Activated naive CD8-positive, alpha-beta T cell treated with anti-CD3 and anti-CD28 coated beads, Interleukin-2, amount 10 ng/mL, durations not matched to agents 7 days and 5 days (primary cell): ENCODE results near the gene MED7. TPM values are rescaled to one million over a fixed set of nuclear protein-coding genes. Genes with fewer than 3 reads are reported as not detected.

Experiments used
- ATAC-seq: fragments of 150-1000 bp; cut with Tn5 transposase; one replicate; pipeline ENCODE4 v1.10.0; 2021; ENCODE audit warnings: low read depth, moderate library complexity
- POLR2A ChIA-PET: fragments of 350-600 bp; sonication (Branson Sonifier 250); formaldehyde crosslinking; loops from one replicate; lab custom pipeline; 2021; ENCODE audit warnings: antibody characterized with exemption; lab: Charles Lee
- DNase-seq: peaks from one replicate; pipeline ENCODE4 v3.0.0; 2021
- H3K27ac Mint-ChIP-seq: one replicate; pipeline ENCODE4 v1.8.0; 2022; ENCODE audit warnings: mild to moderate bottlenecking, mixed read lengths
- H3K27me3 Mint-ChIP-seq: one replicate; pipeline ENCODE4 v1.8.0; 2022; ENCODE audit warnings: mild to moderate bottlenecking, moderate library complexity, mixed read lengths
- H3K36me3 Mint-ChIP-seq: one replicate; pipeline ENCODE4 v1.8.0; 2021; ENCODE audit warnings: mild to moderate bottlenecking, mixed read lengths
- H3K4me1 Mint-ChIP-seq: one replicate; pipeline ENCODE4 v1.8.0; 2021; ENCODE audit warnings: mixed read lengths
- H3K4me3 Mint-ChIP-seq: one replicate; pipeline ENCODE4 v1.8.0; 2022; ENCODE audit warnings: mild to moderate bottlenecking, moderate library complexity, mixed read lengths
- H3K9me3 Mint-ChIP-seq: one replicate; pipeline ENCODE4 v1.8.0; 2021; ENCODE audit warnings: mixed read lengths
- total RNA-seq, 2 experiments: library from RNA; stranded (reverse); gene quantifications; one replicate each; pipeline ENCODE4 v1.2.3, GENCODE V29; 2021

Gene MED7
- total RNA-seq, 2 experiments from 2014 or later: 15.3 to 15.5 TPM

GRCh38 chr5:157177953-157178352 is 35.3 kb upstream of the MED7 start:
- Mint-ChIP-seq H3K36me3 (peaks cover 17% of the 10 kb centered on the region), H3K27ac (peak overlapping the region; percentile 91), H3K27me3 (no peaks in the 10 kb centered on the region), H3K4me1 (peaks cover 49% of the 10 kb centered on the region), H3K9me3 (no peaks in the 10 kb centered on the region), H3K4me3 (peak overlapping the region; percentile 78)
- DNase-seq (no peak), ATAC-seq (peak; percentile 9)
- POLR2A ChIA-PET: interaction anchor here (1.1 to 8.4 kb wide), 3 partner anchors 9 to 75 kb away, joined by 3 to 116 read pairs (median 3); no protein-coding TSS in a partner anchor

- DNase-seq (no peak), ATAC-seq (no peak)
- H3K4me1 Mint-ChIP-seq: peaks cover 66% of the 10 kb centered on the region
- H3K27me3 Mint-ChIP-seq: no peaks in the 10 kb centered on the region
- H3K9me3 Mint-ChIP-seq: peaks cover 5% of the 10 kb centered on the region
- peak overlapping the region; percentile 89 for H3K27ac Mint-ChIP-seq
- POLR2A ChIA-PET: interaction anchor here (0.7 to 1.4 kb wide), 8 partner anchors 8 to 93 kb away, joined by 3 to 5 read pairs (median 4); partner anchors contain the start of gene MED7
- H3K4me3 Mint-ChIP-seq: peak overlapping the region; percentile 52
- peaks cover 7% of the 10 kb centered on the region for H3K36me3 Mint-ChIP-seq
These were observed 32.5 kb upstream of the MED7 start for GRCh38 chr5:157175071-157175612.

DNA sequence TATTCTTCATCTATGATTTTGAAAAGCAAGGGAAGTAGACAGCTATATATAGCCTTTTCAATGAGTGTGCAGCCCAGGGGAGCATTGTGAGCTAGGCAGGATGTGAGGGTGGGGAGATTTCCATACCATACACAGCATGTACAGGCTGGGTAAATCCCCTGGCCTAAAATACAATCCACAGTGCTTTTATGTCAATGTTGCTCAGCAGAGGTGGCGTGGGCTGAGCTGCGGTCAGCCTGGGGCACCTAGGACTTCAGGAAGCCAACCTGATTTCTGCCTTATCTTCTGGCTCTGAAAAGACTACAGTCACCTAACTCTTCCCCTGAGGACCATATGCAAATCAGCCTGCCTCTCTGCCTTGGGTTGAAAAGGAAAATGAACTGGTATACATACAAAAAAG is 29.7 kb upstream of the MED7 start:
- ATAC-seq (peak; percentile 99), DNase-seq (peak; percentile 76)
- Mint-ChIP-seq H3K27me3 (no peaks in the 10 kb centered on the region), H3K27ac (peak overlapping the region; percentile 88), H3K9me3 (peaks cover 8% of the 10 kb centered on the region), H3K4me3 (peak overlapping the region; percentile 73), H3K4me1 (peaks cover 54% of the 10 kb centered on the region), H3K36me3 (peaks cover 15% of the 10 kb centered on the region)
- POLR2A ChIA-PET: interaction anchor here (0.8 to 4.0 kb wide), 11 partner anchors 10 to 99 kb away, joined by 3 to 32 read pairs (median 5); partner anchors contain the start of genes ITK and MED7

DNA sequence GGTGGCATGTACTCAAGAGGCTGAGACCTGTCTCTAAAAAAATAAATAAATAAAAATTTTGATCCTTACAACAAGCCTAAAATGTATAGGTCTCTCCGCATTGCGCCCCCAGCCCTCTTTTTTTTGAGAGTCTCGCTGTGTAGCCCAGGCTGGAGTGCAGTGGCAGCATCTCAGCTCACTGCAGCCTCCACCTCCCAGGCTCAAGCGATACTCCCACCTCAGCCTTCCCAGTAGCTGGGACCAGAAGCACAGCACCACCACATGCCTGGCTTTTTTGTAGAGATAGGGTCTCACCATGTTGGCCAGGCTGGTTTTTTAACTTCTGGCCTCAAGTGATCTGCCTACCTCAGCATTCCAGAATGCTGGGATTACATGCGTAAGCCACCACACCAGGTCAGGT is 25.6 kb upstream of the MED7 start:
- DNase-seq (no peak), ATAC-seq (no peak)
- H3K4me3 Mint-ChIP-seq: no peak overlapping the region
- H3K27me3 Mint-ChIP-seq: no peaks in the 10 kb centered on the region
- H3K27ac Mint-ChIP-seq: peak overlapping the region; percentile 36
- peaks cover 51% of the 10 kb centered on the region for H3K4me1 Mint-ChIP-seq
- POLR2A ChIA-PET: interaction anchor here (1.8 to 3.5 kb wide), 3 partner anchors 12 to 14 kb away, joined by 8 to 21 read pairs (median 16); partner anchors contain the start of gene ITK
- peaks cover 8% of the 10 kb centered on the region for H3K9me3 Mint-ChIP-seq
- H3K36me3 Mint-ChIP-seq: peaks cover 15% of the 10 kb centered on the region

GRCh38 chr5:157167214-157167621 is 24.6 kb upstream of the MED7 start:
- peak overlapping the region; percentile 75 for H3K4me3 Mint-ChIP-seq
- DNase-seq (no peak), ATAC-seq (peak; percentile 32)
- H3K27ac Mint-ChIP-seq: peak overlapping the region; percentile 86
- peaks cover 47% of the 10 kb centered on the region for H3K4me1 Mint-ChIP-seq
- H3K27me3 Mint-ChIP-seq: no peaks in the 10 kb centered on the region
- H3K36me3 Mint-ChIP-seq: peaks cover 15% of the 10 kb centered on the region
- POLR2A ChIA-PET: interaction anchor here (0.8 to 3.5 kb wide), 9 partner anchors 9 to 105 kb away, joined by 4 to 21 read pairs (median 6); partner anchors contain the start of genes ITK and MED7
- peaks cover 8% of the 10 kb centered on the region for H3K9me3 Mint-ChIP-seq

DNA sequence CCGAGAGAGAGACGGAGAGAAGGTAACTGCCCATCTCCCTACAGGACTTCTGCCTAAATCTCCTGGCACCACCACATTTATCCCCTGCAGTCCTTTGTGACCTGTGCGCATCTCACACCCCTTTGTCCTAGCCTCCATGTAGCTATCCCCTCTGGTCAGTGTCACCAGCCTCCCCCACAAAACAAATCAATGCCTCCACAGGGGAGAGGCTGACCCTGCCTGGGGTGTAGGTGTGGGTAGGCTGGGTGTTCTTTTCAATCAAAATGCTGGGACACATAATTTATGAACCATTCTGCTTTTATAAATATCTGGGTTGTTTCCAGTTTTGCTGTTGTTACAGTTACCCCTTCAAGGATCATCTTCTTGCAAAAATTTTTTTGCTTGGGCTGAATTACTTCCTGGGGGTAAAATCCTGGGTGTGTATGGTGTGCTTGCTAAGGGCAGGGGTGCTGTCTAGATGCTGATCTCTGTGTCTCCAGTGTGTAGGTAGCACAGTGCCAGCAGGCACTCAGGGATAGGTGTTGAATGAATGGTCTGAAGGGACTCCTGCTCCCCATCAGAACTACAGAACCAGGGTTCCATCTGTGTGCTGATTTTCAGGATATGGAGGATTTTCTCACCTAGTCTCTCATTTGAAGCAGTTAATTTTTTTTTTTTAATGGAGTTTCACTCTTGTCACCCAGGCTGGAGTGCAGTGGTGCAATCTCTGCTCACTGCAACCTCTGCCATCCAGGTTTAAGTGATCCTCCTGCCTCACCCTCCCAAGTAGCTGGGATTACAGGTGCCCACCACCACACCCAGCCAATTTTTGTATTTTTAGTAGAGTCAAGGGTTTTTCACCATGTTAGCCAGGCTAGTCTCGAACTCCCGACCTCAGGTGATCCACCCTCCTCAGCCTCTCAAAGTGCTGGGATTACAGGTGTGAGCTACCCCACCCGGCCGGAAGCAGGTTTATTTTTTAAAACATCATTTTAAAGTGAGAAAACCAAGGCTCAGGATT is 23.8 kb upstream of the MED7 start, which contains the start of gene GARIN3:
TSS of gene GARIN3 (minus strand) at position 51 of the 1,000 bp plus-strand sequence. CDS start 96 bp downstream, outside the sequence.
- Mint-ChIP-seq H3K9me3 (peaks cover 8% of the 10 kb centered on the region), H3K27me3 (no peaks in the 10 kb centered on the region), H3K27ac (peak within 1 kb of the TSS; percentile 86), H3K36me3 (peaks cover 15% of the 10 kb centered on the region), H3K4me1 (peaks cover 41% of the 10 kb centered on the region), H3K4me3 (peak within 1 kb of the TSS; percentile 75)
- ATAC-seq: no peak
- POLR2A ChIA-PET: interaction anchor here (0.8 to 3.5 kb wide), 9 partner anchors 9 to 106 kb away, joined by 4 to 21 read pairs (median 6); partner anchors contain the start of genes ITK and MED7
- no peak for DNase-seq

GRCh38 chr5:157165668-157166067 is 23.0 kb upstream of the MED7 start:
- H3K27ac Mint-ChIP-seq: no peak overlapping the region
- POLR2A ChIA-PET: interaction anchor here (2.7 to 3.5 kb wide), 2 partner anchors 9 to 15 kb away, joined by 16 to 21 read pairs; partner anchors contain the start of gene ITK
- peaks cover 39% of the 10 kb centered on the region for H3K4me1 Mint-ChIP-seq
- peaks cover 11% of the 10 kb centered on the region for H3K36me3 Mint-ChIP-seq
- no peaks in the 10 kb centered on the region for H3K27me3 Mint-ChIP-seq
- no peak for DNase-seq
- H3K4me3 Mint-ChIP-seq: no peak overlapping the region
- ATAC-seq: no peak
- H3K9me3 Mint-ChIP-seq: peaks cover 6% of the 10 kb centered on the region

DNA sequence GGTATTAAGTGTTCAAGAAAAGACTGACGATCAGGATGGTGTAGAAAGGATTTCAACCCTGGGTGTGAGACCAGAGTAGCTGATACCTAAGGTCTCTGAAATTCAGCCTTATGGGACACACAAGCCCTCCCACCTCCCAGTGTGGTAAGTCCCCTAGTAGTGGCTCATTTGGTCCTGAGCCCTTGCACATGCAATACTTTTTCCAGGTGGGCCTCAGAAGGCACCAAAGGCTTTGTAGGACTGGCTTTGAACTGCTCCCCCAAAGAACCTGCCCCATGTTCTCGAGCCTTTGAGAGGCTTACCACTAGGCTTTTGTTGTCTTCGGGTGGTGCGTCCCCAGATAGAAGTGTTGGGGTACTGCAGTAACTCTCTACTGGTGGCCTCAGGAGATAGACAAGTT is 22.6 kb upstream of the MED7 start:
- Mint-ChIP-seq H3K27me3 (no peaks in the 10 kb centered on the region), H3K4me3 (no peak overlapping the region), H3K9me3 (peaks cover 4% of the 10 kb centered on the region), H3K27ac (no peak overlapping the region), H3K4me1 (peaks cover 40% of the 10 kb centered on the region), H3K36me3 (peaks cover 9% of the 10 kb centered on the region)
- ATAC-seq (no peak), DNase-seq (no peak)
- POLR2A ChIA-PET: interaction anchor here (3.5 kb wide), 1 partner anchor 16 kb away, joined by 16 read pairs; the partner anchor contains the start of gene ITK

DNA sequence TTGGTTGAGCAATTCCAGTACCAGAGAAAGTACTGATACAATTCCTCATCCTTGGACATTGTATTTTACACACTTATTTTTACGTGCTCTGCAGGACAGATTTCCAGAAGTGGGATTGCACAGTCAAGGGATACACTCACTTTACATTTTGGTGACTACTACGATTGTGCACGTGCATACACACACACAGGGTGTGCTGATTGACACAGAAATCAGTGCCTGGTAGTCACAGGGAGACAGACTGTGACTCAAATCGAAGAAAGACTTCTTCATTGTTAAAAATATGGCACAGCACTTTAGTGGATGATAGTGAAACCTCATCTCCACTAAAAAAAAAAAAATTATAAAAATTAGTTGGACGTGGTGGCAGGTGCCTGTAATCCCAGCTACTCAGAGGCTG is 21.9 kb upstream of the MED7 start:
- peaks cover under 1% of the 10 kb centered on the region for H3K9me3 Mint-ChIP-seq
- H3K27me3 Mint-ChIP-seq: no peaks in the 10 kb centered on the region
- H3K36me3 Mint-ChIP-seq: peaks cover 3% of the 10 kb centered on the region
- DNase-seq (no peak), ATAC-seq (no peak)
- peaks cover 45% of the 10 kb centered on the region for H3K4me1 Mint-ChIP-seq
- POLR2A ChIA-PET: no interaction called here
- no peak overlapping the region for H3K4me3 Mint-ChIP-seq
- H3K27ac Mint-ChIP-seq: no peak overlapping the region

- Mint-ChIP-seq H3K9me3 (no peaks in the 10 kb centered on the region), H3K4me3 (no peak overlapping the region), H3K27me3 (no peaks in the 10 kb centered on the region), H3K36me3 (peaks cover 1% of the 10 kb centered on the region), H3K27ac (no peak overlapping the region), H3K4me1 (peaks cover 46% of the 10 kb centered on the region)
- ATAC-seq (no peak), DNase-seq (no peak)
- POLR2A ChIA-PET: interaction anchor here (0.6 to 0.9 kb wide), 2 partner anchors 11 to 54 kb away, joined by 3 to 4 read pairs; partner anchors contain the start of gene HAVCR2
These were observed 20.4 kb upstream of the MED7 start for GRCh38 chr5:157162919-157163510.

DNA sequence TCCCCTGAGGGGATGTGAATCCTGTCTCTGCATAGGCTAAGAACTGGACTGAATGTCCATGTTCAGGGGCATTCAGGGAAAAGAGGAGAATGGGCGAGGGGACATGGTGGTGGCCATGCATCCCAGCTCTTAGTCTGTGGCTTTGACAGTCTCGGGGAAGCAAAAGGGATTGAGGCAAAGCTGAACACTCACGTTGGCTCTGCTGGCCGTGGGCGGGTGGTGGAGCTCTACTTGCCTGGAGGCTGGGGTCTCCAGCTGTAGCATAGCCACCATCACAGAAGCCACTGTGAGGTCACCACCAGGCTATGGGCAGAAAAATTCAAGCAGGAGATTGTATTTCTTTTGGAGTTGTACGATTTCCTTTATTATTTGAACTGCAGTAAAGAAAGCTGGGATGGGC is 19.3 kb upstream of the MED7 start:
- no peaks in the 10 kb centered on the region for H3K27me3 Mint-ChIP-seq
- DNase-seq (no peak), ATAC-seq (no peak)
- H3K4me3 Mint-ChIP-seq: no peak overlapping the region
- no peaks in the 10 kb centered on the region for H3K9me3 Mint-ChIP-seq
- POLR2A ChIA-PET: interaction anchor here (1.4 kb wide), 1 partner anchor 18 kb away, joined by 7 read pairs; the partner anchor contains the start of gene ITK
- peaks cover 2% of the 10 kb centered on the region for H3K36me3 Mint-ChIP-seq
- peaks cover 45% of the 10 kb centered on the region for H3K4me1 Mint-ChIP-seq
- H3K27ac Mint-ChIP-seq: no peak overlapping the region

GRCh38 chr5:157160001-157160400 is 17.3 kb upstream of the MED7 start:
- Mint-ChIP-seq H3K4me3 (peak overlapping the region; percentile 47), H3K27me3 (no peaks in the 10 kb centered on the region), H3K4me1 (peaks cover 51% of the 10 kb centered on the region), H3K27ac (peak overlapping the region; percentile 52), H3K9me3 (no peaks in the 10 kb centered on the region), H3K36me3 (peaks cover 2% of the 10 kb centered on the region)
- DNase-seq (no peak), ATAC-seq (no peak)
- POLR2A ChIA-PET: no interaction called here
